Measurements from ENCODE around the gene SLC9B2.

SLC9B2 gene

GRCh38 chr4:103075894-103076746, 441 bp downstream of the SLC9B2 start:
- DNase-seq (ENCODE audit: low read depth in 2 of 2), result peak; percentile 46 to 51

- DNase-seq (ENCODE audit: low read depth in 2 of 2), result no peak
These were observed 1.1 kb downstream of the SLC9B2 start for GRCh38 chr4:103075435-103075893.

- no peak for DNase-seq (ENCODE audit: low read depth in 2 of 2)
These were observed 1.7 kb downstream of the SLC9B2 start for GRCh38 chr4:103074744-103075434.

- no peak for DNase-seq (ENCODE audit: low read depth in 2 of 2)
These were observed 2.6 kb downstream of the SLC9B2 start for GRCh38 chr4:103073792-103074438.

DNA sequence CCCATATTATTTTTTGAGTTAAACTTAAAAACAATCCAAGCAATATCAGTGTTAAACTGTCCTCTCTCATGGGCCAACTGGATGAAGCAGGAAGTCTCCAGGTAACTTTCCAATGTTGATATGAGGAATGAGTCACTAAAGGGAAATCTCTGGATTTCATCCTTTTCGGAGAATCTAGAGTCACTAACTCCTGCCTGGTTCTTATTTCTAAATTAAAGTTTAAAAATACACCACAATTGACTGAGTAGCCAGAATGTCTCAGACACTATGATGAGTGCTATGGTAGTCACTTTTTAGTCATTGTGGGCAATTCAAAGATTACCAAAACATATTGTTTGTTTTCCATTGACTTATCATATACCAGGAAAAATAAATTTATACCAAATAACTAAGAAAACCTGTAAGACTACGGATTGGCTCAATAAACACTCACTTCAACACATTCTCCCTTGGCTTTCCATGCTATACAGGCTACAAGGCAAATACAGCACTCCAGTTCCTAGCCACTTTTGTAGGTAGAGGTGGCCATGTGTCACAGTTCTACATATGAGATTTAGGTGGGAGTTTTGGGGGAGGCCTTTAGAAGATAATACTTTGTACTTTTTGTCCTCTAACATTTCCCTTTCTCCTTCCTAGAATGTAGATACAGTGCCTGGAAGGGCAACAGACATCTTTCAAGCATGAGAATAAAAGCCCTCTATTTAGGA, 8.6 kb downstream of the SLC9B2 start:
- no peak for DNase-seq (ENCODE audit: low read depth in 2 of 2)

GRCh38 chr4:103060453-103061148, 16.0 kb downstream of the SLC9B2 start:
- DNase-seq (ENCODE audit: low read depth in 2 of 2), result no peak

GRCh38 chr4:103054030-103054429, 22.5 kb downstream of the SLC9B2 start:
- DNase-seq (ENCODE audit: low read depth in 2 of 2), result no peak

- DNase-seq (ENCODE audit: low read depth in 2 of 2), result no peak
These were observed 23.8 kb downstream of the SLC9B2 start for GRCh38 chr4:103052779-103053178.

DNA sequence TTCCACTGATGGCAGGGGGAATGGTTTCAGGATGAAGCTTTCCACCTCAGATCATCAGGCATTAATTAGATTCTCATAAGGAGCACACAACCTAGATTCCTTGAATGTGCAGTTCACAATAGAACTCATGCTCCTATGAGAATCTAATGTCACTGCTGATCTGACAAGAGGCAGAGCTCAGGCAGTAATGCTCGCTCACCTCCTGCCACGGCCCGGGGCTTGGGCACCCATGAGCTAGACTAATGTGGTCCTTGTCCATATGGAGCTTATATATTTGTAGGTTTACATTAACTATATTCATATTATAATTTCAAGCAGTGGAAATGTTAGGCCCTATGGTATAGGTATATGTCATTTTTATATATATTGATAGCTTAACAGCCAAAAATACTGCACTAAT, 24.4 kb downstream of the SLC9B2 start:
- DNase-seq (ENCODE audit: low read depth in 2 of 2), result no peak

DNA sequence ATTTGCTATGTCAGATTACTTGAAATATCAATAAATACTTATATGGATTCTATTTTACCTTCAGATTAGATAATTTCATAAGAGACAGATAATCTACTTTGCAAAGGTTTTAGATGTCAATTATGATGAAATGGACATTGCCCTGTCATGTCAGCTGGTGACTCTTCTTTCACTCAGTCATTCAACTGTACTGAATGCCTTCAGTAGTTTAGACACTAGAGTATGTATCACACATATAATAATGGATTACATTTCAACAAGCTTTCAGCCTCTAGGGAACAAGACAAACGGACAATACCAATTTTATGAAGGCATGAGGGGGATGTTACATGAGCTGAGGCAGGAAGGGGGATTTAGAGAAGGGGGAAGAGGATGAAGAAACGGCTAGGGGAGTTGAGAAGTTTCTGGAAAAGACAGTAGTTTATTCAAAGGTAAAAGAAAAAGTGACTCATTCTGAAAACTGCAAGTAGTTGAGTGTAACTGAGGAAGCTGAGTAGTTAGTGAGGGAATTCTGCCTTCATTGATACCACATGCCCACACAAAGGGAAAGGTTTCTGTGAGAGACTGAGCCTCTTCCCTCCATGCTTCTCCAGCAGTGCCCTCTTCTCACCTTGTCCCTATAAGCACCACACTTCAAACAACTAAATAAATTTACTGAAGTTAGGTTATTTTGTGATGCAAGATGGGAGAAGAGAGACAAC, 25.7 kb downstream of the SLC9B2 start:
- no peak for DNase-seq (ENCODE audit: low read depth in 2 of 2)

GRCh38 chr4:103046416-103047290, 29.9 kb downstream of the SLC9B2 start:
- peak in 1 of 2 donors; percentile 4 for DNase-seq (ENCODE audit: low read depth in 2 of 2)

DNA sequence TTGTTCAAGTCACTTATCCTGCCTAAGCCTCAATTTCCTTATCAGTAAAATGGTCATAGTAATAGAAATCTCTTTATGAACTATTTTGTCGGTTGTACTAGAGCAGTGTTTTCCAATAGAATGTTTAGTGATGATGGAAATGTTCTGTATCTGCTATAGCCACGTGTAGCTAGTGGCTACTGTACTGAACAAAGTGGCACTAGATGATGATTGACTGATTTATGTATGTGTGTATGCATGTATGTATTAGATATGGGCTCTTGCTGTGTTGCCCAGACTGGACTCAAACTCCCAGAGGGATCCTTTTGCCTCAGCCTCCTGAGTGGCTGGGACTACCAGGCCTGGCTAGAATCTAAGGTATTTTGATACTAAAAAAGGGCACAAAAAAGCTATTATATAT, 32.4 kb downstream of the SLC9B2 start:
- DNase-seq (ENCODE audit: low read depth in 2 of 2), result no peak

GRCh38 chr4:103036169-103036568, 40.4 kb downstream of the SLC9B2 start:
- no peak for DNase-seq (ENCODE audit: low read depth in 2 of 2)

DNA sequence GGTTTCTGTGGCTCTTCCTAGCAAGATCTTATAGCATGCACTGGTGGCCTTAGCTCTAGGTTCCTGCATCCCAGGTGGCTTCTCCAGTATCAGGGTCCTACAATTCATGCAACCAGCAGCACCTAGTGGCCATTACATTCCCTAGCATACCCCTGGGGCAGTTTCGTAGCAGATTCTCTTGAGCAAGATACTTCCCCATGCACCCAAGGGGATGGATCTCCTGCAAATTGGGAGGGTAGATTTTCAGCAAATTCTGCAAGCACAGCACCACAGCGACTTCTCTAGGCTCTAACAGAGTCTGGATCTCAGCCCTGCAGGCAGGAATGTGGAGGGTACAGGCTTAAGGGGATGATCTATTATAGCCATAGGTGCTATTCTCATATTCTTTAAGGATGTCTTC, 44.0 kb downstream of the SLC9B2 start:
- no peak for DNase-seq (ENCODE audit: low read depth in 2 of 2)

DNA sequence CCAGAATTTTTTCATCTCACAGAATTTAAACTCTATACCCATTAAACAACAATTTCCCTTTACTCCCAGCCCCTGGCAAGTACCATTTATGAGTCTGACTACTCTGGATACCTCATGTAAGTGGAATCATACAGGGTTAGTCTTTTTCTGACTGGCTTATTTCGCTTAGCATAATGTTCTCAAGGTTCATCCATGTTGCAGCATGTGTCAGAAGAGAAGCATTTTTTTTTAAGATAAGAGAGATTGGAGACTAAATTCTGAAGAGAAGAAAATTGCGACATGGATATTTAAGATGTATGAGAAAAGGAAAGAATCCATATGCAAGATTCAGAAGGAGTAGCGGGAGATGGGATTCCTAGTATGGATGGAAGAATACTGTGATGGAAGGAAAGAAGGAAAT, 45.8 kb downstream of the SLC9B2 start:
- no peak for DNase-seq (ENCODE audit: low read depth in 2 of 2)

GRCh38 chr4:103029300-103029699, 47.3 kb downstream of the SLC9B2 start:
- no peak for DNase-seq (ENCODE audit: low read depth in 2 of 2)

DNA sequence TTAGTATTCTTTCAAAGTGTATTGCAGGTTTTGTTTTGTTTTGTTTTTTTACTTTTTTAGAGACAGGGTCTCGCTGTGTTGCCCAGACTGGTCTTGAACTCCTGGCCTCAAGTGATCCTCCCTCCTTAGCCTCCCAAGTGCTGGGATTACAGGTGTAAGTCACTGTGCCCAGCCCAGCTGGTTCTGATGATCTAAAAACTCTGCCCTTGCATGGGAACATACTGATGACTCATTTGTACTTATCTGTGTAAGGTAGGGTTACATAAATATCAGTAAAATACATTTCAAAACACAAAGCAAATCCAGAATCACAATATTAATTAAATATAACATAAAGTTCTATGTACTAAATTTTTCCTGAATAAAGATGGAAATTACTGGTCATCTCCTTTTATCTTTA, 49.7 kb downstream of the SLC9B2 start:
- no peak for DNase-seq (ENCODE audit: low read depth in 2 of 2)

GRCh38 chr4:103024996-103025395, 51.6 kb downstream of the SLC9B2 start:
- DNase-seq (ENCODE audit: low read depth in 2 of 2), result no peak

GRCh38 chr4:103021120-103021519, 55.4 kb downstream of the SLC9B2 start:
- no peak for DNase-seq (ENCODE audit: low read depth in 2 of 2)
